ENCODE results near the gene BZW1.

GRCh38 chr2:200821686-200822245 is 10.1 kb downstream of the BZW1 start:
- TF ChIP-seq, protein P1, sequence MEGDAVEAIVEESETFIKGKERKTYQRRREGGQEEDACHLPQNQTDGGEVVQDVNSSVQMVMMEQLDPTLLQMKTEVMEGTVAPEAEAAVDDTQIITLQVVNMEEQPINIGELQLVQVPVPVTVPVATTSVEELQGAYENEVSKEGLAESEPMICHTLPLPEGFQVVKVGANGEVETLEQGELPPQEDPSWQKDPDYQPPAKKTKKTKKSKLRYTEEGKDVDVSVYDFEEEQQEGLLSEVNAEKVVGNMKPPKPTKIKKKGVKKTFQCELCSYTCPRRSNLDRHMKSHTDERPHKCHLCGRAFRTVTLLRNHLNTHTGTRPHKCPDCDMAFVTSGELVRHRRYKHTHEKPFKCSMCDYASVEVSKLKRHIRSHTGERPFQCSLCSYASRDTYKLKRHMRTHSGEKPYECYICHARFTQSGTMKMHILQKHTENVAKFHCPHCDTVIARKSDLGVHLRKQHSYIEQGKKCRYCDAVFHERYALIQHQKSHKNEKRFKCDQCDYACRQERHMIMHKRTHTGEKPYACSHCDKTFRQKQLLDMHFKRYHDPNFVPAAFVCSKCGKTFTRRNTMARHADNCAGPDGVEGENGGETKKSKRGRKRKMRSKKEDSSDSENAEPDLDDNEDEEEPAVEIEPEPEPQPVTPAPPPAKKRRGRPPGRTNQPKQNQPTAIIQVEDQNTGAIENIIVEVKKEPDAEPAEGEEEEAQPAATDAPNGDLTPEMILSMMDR (conservative IDR thresholded peaks at IDR 0.05) = no peak
- no peak for TF ChIP-seq ZFX (IDR thresholded peaks at IDR 0.05)

All from C4-2B (cell line).